ENCODE data around the gene NTPCR.

The NTPCR gene

DNA sequence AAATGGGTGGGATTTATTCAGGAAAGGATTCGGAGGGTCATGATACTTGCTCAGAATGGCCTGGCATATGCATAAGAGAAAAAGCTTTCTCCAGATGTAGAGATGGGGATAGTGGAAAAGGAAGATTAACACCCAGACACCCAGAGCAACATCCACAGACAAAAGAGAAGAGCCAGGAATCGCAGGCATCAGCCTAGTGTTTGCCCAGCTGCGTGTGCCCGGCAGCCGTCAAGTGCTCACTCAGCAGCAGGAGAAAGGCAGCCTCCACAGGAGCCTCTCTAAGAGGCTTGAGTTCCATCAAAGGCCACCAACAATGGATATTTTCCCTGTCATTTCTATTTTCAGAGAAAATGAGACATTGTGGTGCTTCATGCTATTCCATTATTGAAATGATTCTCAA lies 54.7 kb downstream of the NTPCR start:
- DNase-seq (ENCODE audit: low spot score), result no peak
- in situ Hi-C loops (cut with MboI; ENCODE audit: low pct_unique_long_range_greater_than_20kb, low sequenced_read_pairs, unreplicated experiment), result no loop called here
- TF ChIP-seq, protein P1, sequence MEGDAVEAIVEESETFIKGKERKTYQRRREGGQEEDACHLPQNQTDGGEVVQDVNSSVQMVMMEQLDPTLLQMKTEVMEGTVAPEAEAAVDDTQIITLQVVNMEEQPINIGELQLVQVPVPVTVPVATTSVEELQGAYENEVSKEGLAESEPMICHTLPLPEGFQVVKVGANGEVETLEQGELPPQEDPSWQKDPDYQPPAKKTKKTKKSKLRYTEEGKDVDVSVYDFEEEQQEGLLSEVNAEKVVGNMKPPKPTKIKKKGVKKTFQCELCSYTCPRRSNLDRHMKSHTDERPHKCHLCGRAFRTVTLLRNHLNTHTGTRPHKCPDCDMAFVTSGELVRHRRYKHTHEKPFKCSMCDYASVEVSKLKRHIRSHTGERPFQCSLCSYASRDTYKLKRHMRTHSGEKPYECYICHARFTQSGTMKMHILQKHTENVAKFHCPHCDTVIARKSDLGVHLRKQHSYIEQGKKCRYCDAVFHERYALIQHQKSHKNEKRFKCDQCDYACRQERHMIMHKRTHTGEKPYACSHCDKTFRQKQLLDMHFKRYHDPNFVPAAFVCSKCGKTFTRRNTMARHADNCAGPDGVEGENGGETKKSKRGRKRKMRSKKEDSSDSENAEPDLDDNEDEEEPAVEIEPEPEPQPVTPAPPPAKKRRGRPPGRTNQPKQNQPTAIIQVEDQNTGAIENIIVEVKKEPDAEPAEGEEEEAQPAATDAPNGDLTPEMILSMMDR (IDR thresholded peaks at IDR 0.05; ENCODE audit: extremely low read depth, insufficient read depth, missing control alignments), result no peak

DNA sequence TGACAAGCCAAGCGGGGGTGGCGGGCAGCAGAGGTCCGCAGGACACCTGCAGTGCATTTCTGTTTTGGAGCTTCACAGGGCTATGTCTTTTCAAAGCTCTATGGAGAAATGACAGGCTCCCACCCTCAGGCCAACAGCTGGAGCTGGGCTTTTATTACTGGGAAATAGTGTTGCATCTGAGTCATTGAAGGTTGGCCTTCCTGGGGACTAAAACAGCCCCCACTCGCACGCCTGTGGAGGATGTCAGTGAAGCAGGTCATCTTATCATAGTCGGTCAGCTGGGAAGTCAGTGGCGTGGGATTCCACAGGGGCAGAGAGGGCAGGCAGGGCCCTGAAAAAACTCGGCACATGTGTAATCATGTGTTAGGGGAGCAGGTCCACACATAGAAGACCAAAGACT lies 55.3 kb downstream of the NTPCR start:
- TF ChIP-seq, protein P1 (IDR thresholded peaks at IDR 0.05; ENCODE audit: extremely low read depth, insufficient read depth, missing control alignments), result no peak
- in situ Hi-C loops (cut with MboI; ENCODE audit: low pct_unique_long_range_greater_than_20kb, low sequenced_read_pairs, unreplicated experiment), result no loop called here
- no peak for DNase-seq (ENCODE audit: low spot score)

- DNase-seq (ENCODE audit: low spot score), result no peak
- TF ChIP-seq, protein P1 (IDR thresholded peaks at IDR 0.05; ENCODE audit: extremely low read depth, insufficient read depth, missing control alignments), result no peak
- in situ Hi-C loops (cut with MboI; ENCODE audit: low pct_unique_long_range_greater_than_20kb, low sequenced_read_pairs, unreplicated experiment), result no loop called here
These were observed 55.7 kb downstream of the NTPCR start for GRCh38 chr1:233006108-233006507.

DNA sequence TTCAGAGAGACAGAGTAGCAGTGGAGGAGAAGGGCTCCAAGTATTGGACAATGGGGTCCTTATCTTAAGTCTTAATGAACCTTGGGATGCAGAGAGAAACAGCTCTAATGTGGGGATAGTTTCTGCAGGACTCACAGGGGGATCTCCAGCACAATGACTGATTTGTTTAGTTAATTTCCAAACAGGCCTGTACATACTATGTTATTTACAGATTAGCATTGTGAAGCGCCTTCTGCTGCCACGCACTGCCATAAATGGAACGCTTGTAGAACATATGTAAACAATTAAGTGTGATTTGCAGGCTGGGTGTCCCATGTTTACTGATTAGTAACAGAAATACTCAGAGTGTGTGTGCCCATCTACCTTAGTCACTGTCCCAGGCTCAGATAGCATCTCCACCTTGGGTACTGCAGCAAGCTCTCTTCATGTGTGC lies 56.1 kb downstream of the NTPCR start:
- DNase-seq (ENCODE audit: low spot score), result no peak
- TF ChIP-seq, protein P1 (IDR thresholded peaks at IDR 0.05; ENCODE audit: extremely low read depth, insufficient read depth, missing control alignments), result no peak
- in situ Hi-C loops (cut with MboI; ENCODE audit: low pct_unique_long_range_greater_than_20kb, low sequenced_read_pairs, unreplicated experiment), result no loop called here

DNA sequence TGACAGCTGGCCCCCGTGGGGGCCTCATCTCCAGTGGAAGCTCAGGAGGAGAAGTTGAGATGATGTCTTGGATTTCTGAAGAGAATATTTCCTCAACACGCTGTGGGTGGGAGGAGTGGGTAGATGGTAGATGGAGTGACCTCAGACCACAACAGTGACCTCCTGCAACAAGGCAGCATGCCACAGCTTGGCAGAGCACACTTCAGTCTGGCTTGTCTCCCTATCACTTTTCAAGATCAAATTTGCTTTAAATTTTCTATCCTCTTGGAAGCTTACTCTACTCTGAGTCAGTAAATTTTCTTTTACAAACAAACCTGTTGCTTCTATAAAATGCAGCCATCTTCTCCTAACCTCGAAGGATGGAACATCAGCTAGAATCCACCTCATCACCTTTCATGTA lies 59.7 kb downstream of the NTPCR start:
- TF ChIP-seq, protein P1 (IDR thresholded peaks at IDR 0.05; ENCODE audit: extremely low read depth, insufficient read depth, missing control alignments), result no peak
- DNase-seq (ENCODE audit: low spot score), result no peak
- in situ Hi-C loops (cut with MboI; ENCODE audit: low pct_unique_long_range_greater_than_20kb, low sequenced_read_pairs, unreplicated experiment), result no loop called here

- DNase-seq (ENCODE audit: low spot score), result no peak
- TF ChIP-seq, protein P1 (IDR thresholded peaks at IDR 0.05; ENCODE audit: extremely low read depth, insufficient read depth, missing control alignments), result no peak
- in situ Hi-C loops (cut with MboI; ENCODE audit: low pct_unique_long_range_greater_than_20kb, low sequenced_read_pairs, unreplicated experiment), result no loop called here
These were observed 61.6 kb downstream of the NTPCR start for GRCh38 chr1:233012021-233012420.

- no peak for DNase-seq (ENCODE audit: low spot score)
- TF ChIP-seq, protein P1 (IDR thresholded peaks at IDR 0.05; ENCODE audit: extremely low read depth, insufficient read depth, missing control alignments), result no peak
- in situ Hi-C loops (cut with MboI; ENCODE audit: low pct_unique_long_range_greater_than_20kb, low sequenced_read_pairs, unreplicated experiment), result no loop called here
These were observed 65.6 kb downstream of the NTPCR start for GRCh38 chr1:233015965-233016364.
